Measurements from ENCODE around the gene UROD.

GRCh38 chr1:45014321-45015028, 2.4 kb downstream of the UROD start:
- no peak for TF ChIP-seq ZNF384 (IDR thresholded peaks at IDR 0.05)
- TF ChIP-seq BHLHE40 (IDR thresholded peaks at IDR 0.05; ENCODE audit: borderline replicate concordance) = no peak
- TF ChIP-seq SUZ12 (IDR thresholded peaks at IDR 0.05) = no peak
- no peak for TF ChIP-seq SP1 (IDR thresholded peaks at IDR 0.05)
- TF ChIP-seq CTBP1 (IDR thresholded peaks at IDR 0.05; ENCODE audit: borderline replicate concordance) = no peak
- no peak for TF ChIP-seq FOXM1 (IDR thresholded peaks at IDR 0.05; ENCODE audit: borderline replicate concordance)
- no peak for TF ChIP-seq HDGF (IDR thresholded peaks at IDR 0.05; ENCODE audit: borderline replicate concordance)
- TF ChIP-seq FOXA1 (IDR thresholded peaks at IDR 0.05) = no peak
- no peak for TF ChIP-seq PKNOX1 (IDR thresholded peaks at IDR 0.05)
- no peak for TF ChIP-seq TARDBP (IDR thresholded peaks at IDR 0.05)
- TF ChIP-seq NFRKB (IDR thresholded peaks at IDR 0.05) = no peak
- TF ChIP-seq LEF1 (IDR thresholded peaks at IDR 0.05; ENCODE audit: borderline replicate concordance) = no peak
- TF ChIP-seq L3MBTL2 (conservative IDR thresholded peaks at IDR 0.05) = no peak
- no peak for TF ChIP-seq FOXK2 (IDR thresholded peaks at IDR 0.05)
